CD4-positive, alpha-beta T cell treated with Interleukin-12 subunit alpha and Interleukin-12 subunit beta, for 1 hour (primary cell): Measurements from ENCODE around the gene MAP3K5.

ENCODE experiments used
- DNase-seq: peaks from one replicate; pipeline ENCODE4 v3.0.0-alpha.2; 2020

The MAP3K5 gene

DNA sequence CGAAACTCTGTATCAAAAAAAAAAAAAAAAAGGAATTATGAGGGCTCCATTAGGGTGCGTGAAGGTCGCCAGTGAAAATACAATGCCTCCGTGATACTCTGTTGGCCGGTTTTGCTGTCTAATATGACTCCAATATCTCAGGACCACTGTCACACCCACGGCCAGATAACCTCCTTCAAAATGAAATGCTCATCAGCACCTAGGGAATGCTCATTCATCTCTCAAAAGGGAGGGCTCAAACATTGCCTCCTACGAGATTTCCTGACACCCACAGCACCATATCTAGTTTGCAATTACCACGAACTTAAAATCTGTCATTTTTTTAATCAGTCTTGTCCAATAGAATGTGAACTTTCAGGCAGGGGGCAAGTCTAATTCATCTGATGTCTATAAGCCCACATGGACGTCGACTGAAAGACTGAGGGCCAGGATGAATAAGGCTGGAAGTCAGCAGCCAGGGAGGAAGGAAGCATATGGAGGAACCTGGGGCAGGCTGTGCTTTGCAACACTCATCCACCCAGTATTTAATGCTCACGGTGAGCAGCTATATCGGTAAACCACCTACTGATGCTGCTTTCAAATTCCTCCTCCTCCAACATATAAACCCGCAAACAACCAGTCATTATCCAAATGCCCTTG is 42.8 kb downstream of the MAP3K5 start:
- DNase-seq = no peak

DNA sequence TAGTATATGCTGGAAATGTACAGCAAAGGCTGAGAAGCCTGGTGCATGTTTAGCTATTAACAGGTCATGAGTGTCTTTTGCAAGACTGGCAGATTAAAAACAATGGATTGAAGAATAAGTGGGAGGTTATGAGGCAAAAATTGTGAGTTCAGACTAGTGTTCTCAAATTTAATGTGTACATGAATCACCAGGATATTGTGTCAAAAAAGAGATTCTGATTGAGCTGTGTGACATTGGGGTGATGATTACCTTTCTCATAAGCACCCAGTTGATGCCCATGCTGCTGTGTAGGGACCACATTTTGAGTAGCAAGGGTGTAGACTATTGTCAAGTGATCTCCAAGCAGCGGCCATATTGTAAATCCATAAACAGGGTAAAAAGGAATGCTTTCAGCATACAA is 44.8 kb downstream of the MAP3K5 start:
- DNase-seq = no peak

- no peak for DNase-seq
Measured at GRCh38 chr6:136745300-136745699, 47.0 kb downstream of the MAP3K5 start.

- DNase-seq = no peak
Measured at GRCh38 chr6:136744889-136745288, 47.4 kb downstream of the MAP3K5 start.

GRCh38 chr6:136742125-136742524 is 50.2 kb downstream of the MAP3K5 start:
- no peak for DNase-seq

GRCh38 chr6:136740050-136740974 is 52.0 kb downstream of the MAP3K5 start:
- DNase-seq = no peak

GRCh38 chr6:136739501-136739900 is 52.8 kb downstream of the MAP3K5 start:
- no peak for DNase-seq

GRCh38 chr6:136739071-136739470 is 53.2 kb downstream of the MAP3K5 start:
- no peak for DNase-seq

DNA sequence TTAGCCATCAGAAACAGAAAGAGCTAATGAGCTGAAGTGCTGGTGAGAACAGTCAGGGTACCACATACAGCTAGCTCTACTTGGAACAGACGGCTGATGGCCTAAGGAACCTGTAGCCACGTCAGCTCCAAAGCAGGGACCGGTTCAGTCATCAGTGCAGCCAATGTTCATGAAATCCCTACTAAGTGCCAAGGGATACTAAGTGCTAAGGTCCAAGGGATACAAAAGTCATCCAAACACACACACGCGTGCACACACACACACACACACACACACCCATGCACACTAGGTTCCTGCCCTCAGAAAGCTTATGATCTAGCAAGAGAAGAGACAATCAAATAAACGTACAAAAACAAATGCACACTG is 53.6 kb downstream of the MAP3K5 start:
- DNase-seq = no peak

DNA sequence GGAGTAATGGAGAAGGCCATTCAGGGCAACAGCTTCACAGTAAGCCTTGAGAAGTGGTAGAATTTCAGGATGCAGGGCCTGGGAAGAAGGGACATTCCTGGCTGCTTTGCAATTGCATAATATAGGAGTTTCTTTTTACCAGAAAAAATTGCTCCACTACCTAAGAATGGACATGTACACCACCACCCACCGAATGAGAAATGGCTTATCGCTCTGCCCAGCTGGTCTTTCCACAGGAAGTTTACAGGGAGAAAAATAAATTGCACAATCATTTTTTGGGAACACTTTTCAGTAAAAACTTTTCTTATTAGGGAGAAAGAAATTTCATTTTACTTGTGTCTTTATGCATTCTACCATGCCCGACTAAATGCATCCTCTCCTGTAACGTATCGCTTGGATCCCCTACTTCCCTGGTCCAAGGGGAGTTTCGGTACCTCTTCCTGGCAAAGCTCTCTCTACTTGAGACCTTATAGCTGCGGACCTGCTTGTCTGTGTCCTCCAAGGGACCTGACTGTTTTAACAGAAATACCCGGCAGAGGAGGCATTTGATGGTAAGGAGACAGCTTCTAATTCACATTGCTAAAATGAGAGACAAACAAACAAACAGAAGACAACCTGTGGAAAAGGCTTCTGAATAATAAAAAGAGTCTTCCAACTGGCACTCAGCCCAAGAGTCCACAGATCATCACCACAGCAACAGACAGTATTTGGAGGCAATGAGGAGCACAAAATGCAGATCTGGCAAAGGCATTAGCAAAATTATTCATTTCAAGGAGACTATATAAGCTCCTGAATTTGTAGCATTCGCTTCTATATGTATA is 54.2 kb downstream of the MAP3K5 start:
- DNase-seq = no peak

GRCh38 chr6:136737374-136737844 is 54.9 kb downstream of the MAP3K5 start:
- no peak for DNase-seq

DNA sequence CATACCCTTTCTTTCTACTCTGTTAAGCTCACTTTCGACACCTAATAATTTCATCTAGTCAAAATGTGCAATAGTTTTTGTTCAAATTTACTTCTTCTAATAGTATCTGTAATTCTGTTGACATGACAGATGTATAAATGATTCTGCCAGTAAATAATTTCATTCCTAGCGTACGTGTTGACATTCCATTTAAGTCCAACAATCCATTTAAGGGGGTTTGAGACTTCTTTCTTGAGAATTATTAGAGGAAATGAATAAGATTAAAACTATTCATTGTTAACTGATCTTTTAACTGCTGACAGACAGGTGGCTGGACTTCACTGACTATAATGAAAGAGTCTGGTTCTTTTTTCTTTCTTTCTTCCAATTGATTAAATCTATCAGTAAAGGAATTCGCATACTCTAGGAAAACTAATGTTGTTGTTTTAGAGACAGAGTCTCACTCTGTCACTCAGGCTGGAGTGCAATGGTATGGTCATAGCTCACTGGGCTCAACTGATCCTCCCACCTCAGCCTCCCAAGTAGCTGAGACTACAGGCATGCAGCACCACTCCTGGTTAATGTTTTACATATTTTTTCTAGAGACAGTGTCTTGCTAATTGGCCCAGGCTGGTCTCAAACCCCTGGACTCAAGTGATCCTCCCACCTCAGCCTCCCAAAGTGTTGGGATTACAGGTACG is 55.9 kb downstream of the MAP3K5 start:
- DNase-seq = no peak

DNA sequence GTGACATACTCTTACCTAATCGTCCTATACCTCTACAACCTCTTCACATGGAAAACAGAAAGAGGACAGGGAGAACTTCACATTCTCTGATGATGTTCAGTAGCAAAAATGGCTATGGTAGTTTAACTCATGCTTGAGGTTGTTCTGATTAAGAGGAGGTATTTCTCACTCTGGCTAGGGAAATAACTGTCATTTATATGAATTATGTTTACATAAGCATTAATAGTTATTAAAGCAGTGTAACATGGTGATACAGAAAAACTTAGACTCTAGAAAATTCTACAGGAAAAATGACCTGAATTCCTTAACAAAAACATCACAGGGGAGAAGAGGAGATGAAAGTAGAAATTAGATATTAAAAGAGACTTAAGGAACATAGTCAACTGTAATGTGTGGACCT is 57.3 kb downstream of the MAP3K5 start:
- no peak for DNase-seq

- no peak for DNase-seq
Measured at GRCh38 chr6:136732889-136733288, 59.4 kb downstream of the MAP3K5 start.

DNA sequence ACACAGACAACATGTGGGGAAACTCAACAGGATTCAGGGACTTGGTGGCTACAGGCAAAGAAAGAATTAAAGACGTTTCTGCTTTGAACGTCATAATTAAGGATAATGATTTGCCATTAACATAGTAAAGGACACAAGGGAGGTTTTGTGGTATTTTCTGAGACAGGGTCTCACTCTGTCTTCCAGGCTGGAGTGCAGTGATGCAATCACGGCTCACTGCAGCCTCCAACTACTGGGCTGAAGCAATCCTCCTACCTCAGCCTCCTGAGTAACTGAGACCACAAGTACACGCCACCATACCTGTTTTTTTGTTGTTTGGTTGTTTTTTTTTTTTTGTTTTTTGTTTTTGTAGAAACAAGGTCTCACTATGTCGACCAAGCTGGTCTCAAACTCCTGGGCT is 62.4 kb downstream of the MAP3K5 start:
- no peak for DNase-seq

GRCh38 chr6:136728976-136729515 is 63.2 kb downstream of the MAP3K5 start:
- DNase-seq = no peak

- DNase-seq = no peak
Measured at GRCh38 chr6:136728033-136728939, 64.0 kb downstream of the MAP3K5 start.

GRCh38 chr6:136726837-136727557 is 65.3 kb downstream of the MAP3K5 start:
- no peak for DNase-seq

- no peak for DNase-seq
Measured at GRCh38 chr6:136725124-136725523, 67.2 kb downstream of the MAP3K5 start.

DNA sequence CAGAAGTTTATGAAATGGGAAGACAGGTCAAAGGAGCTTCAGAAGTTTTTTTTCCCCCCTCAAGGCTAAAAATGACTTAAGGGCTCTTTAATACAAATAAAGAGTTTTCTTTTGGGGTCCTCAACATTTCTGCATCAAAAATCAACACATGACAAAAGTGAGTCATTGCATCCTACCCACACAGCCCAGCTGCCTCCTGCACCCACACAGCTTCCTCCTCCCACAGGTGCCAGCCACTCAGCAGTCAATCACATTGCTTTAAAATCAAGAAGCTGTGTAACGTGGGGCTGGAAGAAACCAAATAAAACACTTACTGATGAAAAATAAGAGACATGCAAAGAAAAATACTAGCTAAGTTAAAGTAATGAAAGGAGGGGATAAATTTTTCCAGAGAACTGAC is 68.5 kb downstream of the MAP3K5 start:
- peak; percentile 37 for DNase-seq

DNA sequence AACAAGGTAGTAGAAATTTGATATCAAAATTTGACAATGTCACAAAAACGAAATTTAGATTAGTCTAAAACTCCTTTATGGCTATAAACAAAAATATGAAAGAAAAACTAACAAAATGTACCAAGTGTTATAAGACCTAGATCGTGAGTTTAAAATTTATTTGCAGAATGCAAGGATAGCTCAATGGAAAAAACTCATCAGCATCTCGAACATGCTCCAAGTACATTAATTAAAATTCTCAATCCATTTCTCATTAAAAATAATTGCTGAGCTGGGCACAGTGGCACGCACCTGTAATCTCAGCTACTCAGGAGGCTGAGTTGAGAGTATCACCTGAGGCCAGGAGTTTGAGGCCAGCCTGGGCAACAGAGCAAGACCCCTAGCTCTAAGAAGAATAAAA is 70.8 kb downstream of the MAP3K5 start:
- no peak for DNase-seq
